GM19035 (cell line): ENCODE measurements around the gene CCDC39.
A peak's percentile ranks its signal among the peaks of the same experiment; 100 is the strongest.

ENCODE experiments used
- ATAC-seq: cut with Tn5 transposase; IDR thresholded peaks from one replicate; pipeline ENCODE4 v1.9.1; 2021; ENCODE audit not compliant: unreplicated experiment

Gene CCDC39

GRCh38 chr3:180679178-180680096, at the start of gene CCDC39:
Gene CCDC39 (minus strand): TSS chr3:180679489. CDS start chr3:180679380, 109 bp downstream.
- ATAC-seq, result peak; percentile 98

DNA sequence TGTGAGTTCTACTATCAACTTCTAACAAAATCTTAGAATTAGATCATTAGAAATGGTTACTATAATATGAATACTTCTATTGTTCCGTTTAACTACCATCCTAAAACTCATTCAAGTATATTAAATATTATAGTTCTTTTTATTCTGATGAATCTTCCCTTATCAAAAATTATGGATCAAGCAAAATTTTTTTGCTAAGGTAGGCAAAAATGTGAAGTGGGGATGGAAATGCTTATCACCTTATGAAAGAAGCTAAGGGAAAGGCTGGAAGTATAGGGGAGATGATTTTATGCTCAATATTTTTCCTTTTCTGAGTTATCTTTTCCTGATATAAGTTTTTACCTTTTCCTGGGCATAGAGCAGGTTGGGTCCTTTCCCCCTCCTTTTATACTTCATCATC, 40.7 kb upstream of the CCDC39 start:
- ATAC-seq, result no peak

DNA sequence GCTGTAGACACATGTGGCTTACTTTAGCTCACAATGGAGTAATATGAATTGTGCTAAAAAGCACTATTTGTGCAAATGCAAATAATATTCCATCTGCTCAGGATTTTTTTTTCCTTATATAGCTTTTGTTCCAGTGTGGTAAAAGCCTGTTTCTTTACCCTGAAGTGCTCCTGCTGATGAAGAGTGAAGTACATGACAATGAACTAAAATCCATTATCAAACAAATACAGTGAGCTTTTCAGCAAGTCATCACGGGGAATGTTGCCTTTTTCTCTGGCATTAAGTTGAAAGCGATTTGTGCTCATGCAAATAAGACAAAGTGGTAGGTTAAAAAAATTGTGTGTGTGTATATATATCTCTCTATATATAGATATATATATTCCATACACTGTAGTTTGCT, 28.6 kb upstream of the CCDC39 start:
- ATAC-seq, result no peak

DNA sequence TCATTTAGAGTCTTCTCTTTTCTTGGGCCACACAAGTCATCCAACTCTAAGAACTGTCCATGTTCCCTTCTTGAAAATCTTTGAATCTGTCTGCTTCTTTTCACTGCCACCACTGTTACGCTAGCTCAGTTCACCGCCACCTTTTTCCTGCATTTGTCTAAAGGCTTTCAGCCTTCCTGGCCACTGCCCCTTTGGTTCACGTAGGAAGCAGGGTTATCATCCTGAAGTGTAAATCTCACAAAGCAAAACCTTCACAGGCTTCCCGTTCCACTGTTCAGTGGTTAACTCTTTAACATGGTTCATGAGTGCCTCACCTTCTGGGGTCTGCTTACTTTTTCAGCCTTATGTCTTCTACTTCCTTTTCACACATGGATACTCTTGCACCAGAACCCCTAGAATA, 26.3 kb upstream of the CCDC39 start:
- ATAC-seq, result no peak

DNA sequence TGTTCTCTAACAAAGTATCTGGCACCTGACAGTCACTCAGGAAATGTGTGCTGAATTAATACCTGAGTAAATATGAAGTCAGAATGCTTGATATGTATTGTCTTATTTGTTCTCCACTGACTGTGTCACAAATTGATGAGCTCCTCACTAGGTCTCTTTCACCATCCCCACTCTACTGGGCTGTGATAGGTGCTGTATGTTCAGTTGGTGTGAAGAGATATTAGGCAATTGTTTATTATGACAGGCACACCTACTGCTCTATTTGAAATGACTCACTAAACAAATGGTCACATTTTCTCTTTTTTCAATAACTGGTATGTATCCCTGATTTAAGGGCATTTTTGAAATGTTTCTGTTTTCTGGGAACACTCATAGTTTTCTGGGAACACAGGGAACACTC, 25.2 kb upstream of the CCDC39 start:
- no peak for ATAC-seq

- ATAC-seq, result no peak
Measured at GRCh38 chr3:180700941-180701340, 21.7 kb upstream of the CCDC39 start.

GRCh38 chr3:180698760-180699270, 19.5 kb upstream of the CCDC39 start:
- no peak for ATAC-seq

DNA sequence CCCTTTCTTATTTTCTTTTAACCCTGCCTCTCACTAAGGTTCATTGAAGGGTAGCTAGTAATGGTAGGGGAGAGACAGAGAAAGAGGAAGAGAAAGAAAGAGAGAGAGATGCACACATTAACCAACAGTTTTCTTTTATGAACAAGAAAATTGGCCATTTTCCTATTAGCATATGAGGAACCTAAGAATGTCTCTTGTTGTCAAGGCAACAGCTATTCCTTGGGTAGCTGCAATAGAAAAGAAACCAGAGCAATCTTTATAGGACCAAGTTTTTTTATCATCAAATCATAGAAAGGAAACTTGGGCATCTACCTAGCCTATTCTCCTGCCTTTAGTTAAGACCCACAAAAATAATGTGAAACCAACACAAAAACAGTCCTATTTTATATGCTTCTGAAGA, 15.0 kb upstream of the CCDC39 start:
- ATAC-seq, result no peak

DNA sequence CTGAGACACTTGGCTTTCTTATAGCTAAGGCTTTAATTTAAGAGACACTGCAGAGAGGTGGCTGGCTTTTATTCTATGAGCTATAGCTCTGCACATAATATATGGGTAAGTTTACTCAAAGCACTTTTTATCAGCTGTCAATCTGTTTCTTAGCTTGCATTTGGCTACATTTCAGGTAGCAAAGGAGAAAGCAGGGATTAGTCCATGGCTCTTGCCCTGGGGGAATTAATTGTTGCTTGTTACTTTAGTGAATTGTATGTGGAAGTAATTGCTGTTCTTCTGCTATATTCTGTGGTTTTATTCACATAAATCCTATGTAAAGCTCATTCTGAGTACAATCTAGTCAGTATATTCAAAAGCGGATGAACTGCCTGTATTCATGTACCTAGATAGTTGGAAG, 14.4 kb upstream of the CCDC39 start:
- ATAC-seq, result no peak

- ATAC-seq, result no peak
Measured at GRCh38 chr3:180690061-180690460, 10.8 kb upstream of the CCDC39 start.

GRCh38 chr3:180684807-180685206, 5.5 kb upstream of the CCDC39 start:
- no peak for ATAC-seq

DNA sequence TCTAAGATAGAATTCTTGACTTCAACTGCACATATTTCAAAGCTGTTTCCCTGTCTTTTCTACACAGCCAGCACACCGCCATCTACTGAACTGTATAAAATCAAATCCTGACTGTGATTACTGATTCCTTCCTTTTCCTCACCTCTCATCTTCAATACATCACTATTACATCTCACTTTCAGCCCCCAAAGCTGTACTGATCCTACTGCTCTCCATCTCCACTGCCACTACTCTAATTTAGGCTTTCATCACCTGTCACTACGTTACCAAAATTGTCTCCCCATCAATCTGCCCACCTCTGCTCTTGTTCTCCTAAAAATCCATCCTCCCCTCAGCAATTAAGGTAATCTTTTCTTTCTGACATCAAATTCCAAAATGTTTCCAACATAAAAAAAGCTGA, 4.5 kb upstream of the CCDC39 start:
- no peak for ATAC-seq

- ATAC-seq, result peak; percentile 39
Measured at GRCh38 chr3:180680097-180680430, 775 bp upstream of the CCDC39 start.

DNA sequence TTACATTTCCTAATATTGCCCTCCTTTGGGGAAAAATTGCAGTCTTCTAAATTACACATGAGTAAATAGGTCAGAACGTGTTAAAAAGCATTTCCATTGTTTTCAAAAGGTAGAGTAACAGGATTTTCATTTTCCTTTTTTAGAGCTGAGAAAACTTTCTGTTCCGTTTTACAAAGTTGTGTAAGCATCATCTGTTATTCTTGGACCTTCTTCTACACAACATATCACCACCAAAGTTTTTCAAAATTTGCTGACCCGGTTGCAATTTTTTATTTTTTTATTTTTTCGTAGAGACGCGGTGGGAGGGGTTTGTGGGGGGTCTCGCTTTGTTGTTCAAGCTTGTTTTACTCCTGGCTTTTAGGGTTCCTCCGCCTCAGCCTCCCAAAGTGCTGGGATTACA, 1.1 kb downstream of the CCDC39 start:
- ATAC-seq, result no peak

DNA sequence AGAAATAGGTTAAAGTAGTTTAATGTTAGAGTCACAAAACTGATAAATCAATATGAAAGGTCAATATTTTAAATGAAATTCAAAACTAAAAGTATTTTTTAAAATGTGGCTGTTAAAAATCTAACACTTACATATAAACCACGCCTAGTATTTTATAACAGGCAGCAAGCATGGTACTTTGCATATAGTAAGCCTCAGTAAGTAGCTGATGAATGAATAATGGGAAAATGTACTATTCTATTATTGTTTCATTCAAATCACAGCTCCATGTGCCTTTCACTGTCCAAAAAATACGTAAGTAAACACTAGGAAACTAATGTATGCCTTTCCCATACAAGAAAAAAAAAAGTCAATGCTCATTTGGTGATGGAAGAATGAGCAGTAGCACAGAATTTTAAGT, 17.8 kb downstream of the CCDC39 start:
- ATAC-seq, result no peak

- no peak for ATAC-seq
Measured at GRCh38 chr3:180657094-180657493, 22.2 kb downstream of the CCDC39 start.

GRCh38 chr3:180656406-180656805, 22.9 kb downstream of the CCDC39 start:
- ATAC-seq, result no peak

GRCh38 chr3:180646187-180646790, 33.0 kb downstream of the CCDC39 start:
- ATAC-seq, result peak; percentile 56

DNA sequence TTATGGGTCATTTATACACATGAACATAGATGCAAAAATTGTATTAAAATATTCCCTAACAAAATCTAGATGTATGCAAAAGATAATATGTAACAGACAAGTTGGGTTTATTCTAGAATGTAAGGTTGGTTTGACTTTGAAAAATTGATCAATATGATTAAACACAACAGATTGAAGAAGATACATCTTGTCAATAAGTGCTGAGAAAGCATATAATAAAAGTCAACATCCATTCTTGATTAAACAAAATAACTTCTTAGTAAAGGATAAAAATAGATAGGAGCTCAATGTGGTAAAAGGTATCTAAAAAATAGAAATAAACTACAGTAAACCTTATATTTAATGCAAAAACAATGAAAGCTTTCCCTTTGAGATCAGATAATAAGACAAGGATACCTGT, 38.3 kb downstream of the CCDC39 start:
- no peak for ATAC-seq

DNA sequence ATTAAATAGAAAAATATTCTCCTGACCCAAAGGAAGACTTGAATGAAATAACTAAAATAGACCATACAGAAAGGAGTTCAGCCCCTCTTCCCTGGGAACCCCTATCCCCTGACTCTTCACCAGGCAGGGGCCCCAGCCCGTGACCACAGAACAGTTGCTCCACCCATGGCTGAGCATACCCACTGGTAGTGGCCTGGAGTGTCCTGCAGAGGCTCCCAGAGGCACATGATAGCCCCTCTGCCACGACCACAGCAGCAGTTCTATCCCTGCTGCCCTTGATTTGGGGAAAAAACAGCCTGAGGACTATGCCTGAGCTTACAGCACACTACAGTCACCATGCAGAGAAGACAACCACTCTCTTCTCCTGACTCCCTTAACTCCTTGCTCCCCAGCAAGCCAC, 45.6 kb downstream of the CCDC39 start:
- ATAC-seq, result no peak

DNA sequence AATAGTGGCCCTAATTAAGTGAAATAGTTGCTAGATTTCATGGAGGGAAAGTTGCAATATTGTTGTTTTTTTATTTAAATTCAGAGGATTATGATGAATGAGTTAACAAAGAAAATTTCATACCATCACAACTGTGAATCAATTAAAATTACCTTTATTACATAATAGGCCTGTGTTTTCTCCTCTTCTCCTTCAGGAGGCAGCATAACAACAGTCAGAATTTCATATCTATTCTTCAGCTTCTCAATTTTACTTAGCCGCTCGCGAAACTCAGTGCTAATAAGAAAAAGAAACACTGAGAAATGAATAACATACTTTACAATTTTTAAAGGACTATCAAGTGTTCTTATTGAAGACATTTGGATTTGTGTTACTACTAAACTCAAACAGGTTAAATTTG, 48.0 kb downstream of the CCDC39 start:
- no peak for ATAC-seq

DNA sequence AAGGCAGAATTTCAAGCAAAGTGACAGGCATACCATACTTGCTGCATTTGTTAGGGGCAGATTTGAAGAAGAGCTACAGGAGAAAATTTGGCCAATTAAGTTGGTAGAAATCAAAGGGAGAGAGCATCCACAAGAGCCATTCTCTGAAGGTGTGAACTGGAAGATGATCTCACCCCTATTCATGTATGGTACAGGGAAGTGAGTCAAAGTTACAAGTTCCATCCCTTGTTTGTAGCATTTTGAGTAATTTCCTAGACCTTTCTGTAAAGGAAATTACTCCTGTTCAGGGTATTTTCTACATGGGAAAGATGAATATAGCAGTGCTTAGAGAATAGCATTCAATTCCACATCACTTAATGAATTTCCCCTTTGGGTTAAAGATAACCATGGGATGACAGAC, 48.9 kb downstream of the CCDC39 start:
- no peak for ATAC-seq
